HuH-7.5 (cell line): ENCODE data around the gene CTRL.

Experiments
- DNase-seq: peaks from one replicate; pipeline ENCODE4 v3.0.0; 2011; ENCODE audit warnings: low spot score

Gene CTRL

GRCh38 chr16:67963292-67963661, 31.6 kb upstream of the CTRL start:
- no peak for DNase-seq

DNA sequence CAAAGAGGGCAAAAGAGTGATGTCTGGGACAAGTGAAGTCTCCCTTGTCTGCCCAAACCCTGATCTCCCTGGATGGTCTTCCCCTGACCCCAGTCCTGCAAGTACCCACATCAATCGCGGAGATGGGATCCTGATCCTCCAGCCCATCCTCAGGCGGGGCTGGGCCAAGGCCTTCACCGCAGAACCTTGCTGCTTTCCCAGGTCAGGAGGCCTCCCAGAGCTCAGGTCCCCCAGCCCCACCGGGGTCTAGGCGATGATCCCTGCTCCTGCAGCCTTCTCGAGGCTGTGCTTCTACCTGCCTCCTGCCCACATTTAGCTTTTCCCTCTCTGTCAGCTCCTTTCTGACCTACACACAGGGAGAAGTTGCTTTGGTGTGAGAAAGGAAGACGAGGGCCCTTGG, 30.5 kb upstream of the CTRL start:
- DNase-seq, result no peak

DNA sequence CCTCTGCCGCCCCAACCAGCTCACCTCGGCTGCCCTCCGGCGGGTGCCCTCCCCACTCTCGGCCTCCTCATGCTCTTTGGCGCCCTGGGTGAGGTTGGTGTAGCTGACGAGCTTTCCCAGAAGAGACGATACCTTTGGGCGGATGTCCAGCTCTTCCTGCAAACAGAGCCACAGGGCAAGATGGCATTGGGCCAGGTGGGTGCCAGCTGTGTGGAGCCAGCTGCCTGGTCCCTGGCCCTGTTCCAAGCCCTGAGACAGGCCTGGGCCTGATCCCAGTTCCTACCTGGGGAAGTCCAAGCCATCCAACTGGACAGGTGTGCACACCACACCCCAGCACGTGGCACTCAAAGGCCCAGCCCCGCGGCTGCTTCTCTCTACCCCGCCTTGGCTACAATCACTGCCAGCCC, 29.9 kb upstream of the CTRL start:
- DNase-seq, result no peak

GRCh38 chr16:67959536-67960329, 28.1 kb upstream of the CTRL start:
- DNase-seq, result no peak

- no peak for DNase-seq
Observed at GRCh38 chr16:67957622-67958021, 26.0 kb upstream of the CTRL start.

- no peak for DNase-seq
Observed at GRCh38 chr16:67954421-67955196, 22.9 kb upstream of the CTRL start.

- no peak for DNase-seq
Observed at GRCh38 chr16:67953641-67954375, 22.1 kb upstream of the CTRL start.

GRCh38 chr16:67951485-67951884, 19.8 kb upstream of the CTRL start:
- DNase-seq, result no peak

GRCh38 chr16:67950335-67950843, 18.7 kb upstream of the CTRL start:
- DNase-seq, result no peak

GRCh38 chr16:67949645-67950044, 18.0 kb upstream of the CTRL start:
- no peak for DNase-seq

GRCh38 chr16:67948015-67948414, 16.4 kb upstream of the CTRL start:
- no peak for DNase-seq

DNA sequence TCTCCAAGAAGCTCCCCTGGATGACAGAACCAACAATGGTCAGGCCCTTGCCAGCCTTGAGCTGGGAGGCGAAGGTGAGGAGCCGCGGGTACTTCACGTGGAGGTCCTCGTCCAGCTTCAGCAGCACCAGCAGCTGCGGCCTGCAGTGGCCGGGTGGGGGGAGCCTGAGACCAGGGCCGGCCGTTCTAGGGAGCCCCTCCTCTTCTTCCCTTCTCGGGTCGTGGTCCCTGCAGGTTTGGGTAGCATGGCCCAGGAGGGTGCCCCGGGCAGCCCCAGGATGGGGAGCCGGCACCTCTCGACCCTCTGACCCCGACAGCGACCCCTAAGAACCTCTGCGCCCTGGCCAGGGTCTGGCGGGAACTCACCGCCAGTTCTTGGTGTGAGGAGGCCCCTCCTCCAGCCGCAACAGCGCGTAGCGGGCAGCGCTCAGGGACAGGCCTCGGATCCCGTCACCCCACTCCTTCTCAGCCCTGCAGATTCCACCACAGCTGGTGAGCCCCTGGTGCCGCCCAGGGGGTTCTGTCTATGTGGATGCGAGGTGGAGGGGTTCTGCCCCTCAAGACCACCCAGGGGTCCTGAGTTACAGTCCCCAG, 15.4 kb upstream of the CTRL start:
- no peak for DNase-seq

DNA sequence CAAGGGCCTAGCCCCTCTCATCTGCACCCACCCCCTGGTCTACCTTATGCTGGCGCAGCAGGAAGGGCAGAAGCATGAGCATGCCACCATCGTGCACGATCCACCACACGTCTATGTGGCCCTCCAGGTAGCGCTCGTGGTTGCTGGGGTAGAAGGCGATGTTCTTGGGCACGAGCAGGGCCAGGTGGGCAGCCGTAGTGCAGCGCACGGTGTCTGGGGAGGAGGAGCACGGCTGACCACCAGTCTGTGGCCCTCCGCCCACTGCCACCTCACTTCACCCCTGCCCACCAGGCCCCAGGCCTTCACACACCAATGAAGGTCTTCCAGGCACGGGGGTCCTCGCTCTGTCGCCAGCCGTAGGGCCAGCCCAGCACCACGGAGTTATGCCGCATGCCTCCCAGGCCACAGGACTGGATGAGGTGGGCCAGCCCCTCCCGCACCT, 14.5 kb upstream of the CTRL start:
- DNase-seq, result no peak

- DNase-seq, result no peak
Observed at GRCh38 chr16:67945392-67945933, 13.8 kb upstream of the CTRL start.

DNA sequence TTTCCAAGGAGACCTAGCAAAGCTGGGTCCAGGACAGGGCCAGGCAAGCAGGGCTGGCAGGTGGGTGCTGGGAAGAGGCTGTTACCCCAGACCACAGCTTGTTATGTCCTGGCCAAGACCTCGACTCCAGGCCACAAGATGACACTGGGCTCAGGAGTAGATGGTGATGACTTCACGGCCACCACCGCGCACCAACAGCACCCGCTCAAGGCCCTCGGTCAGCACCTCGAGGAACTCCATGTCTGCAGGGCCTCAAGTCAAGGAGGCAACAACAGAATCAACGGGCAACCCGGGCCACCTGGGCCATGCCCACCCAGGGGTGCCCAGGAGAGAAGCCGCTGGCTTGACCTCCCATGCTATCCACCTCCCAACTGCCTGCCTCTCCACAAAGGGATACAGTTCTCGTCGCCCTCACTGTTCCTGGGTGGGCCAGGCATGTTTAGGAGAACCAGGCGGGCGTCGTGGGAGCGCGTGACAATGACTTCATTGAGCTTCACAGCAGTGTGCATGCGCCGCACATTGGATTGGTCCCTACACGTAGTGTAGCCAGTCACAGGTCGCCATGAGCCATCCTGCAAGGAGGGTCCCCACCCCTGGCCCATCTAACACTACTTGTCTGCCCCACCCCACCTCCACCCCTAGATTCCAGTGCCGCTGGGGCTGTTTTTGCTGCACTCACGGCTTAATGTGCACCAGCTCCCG, 13.2 kb upstream of the CTRL start:
- no peak for DNase-seq

GRCh38 chr16:67943619-67944504, 12.2 kb upstream of the CTRL start, which contains the start of gene LCAT:
Gene LCAT (minus strand): TSS chr16:67944120. CDS start chr16:67944101, 19 bp downstream.
- DNase-seq, result no peak

DNA sequence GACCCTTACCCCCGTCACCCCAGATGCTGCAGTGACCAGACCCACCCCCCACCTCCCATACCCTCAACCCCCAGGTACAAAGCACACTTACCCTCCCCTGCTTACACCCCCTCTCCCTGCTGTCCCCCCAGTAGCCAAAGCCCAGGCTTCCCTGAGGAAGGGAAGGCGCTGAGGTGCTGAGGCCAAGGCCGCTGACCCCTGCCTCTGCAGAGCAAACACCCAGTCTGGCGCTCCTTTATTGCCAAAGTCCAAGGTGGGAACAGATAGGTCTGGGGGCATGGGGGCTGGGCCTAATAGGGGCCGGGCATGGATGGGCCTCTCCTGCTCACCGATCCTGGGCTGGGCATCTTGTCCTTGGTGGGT, 11.6 kb upstream of the CTRL start:
- peak; percentile 70 for DNase-seq

DNA sequence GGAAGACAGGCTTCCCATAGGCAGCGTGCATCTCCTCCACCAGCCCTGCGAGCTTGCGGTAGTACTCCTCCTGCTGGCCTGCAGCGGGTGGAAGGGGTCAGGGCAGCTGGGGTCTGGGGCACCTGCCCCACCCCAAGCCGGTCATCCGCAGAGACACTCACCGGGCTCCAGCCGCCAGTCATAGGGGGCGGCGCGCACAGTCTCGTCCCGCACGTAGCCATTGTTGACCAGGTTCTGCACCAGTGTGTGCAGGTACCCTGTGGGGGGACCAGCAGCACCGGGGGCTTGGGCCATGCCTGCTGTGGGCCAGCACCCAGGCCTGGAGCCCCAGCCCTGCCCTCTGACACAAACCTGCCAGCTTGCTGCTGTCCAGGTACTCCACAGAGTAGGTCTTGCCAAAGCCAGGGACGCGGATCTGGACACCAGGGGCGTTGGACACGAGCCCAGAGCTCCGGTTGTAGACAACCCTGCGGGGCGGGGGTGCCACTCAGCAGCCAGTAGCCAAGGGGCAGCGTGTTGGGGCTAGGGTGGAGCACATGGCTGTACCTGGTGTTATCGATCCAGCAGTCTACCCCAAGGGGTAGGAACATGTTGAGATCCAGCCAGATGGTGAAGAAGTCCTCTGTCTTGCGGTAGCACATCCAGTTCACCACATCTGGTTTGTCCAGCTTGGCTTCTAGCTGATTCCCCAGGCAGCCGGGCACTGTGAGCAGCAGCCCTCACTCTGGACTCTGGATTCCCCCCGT, 11.0 kb upstream of the CTRL start:
- DNase-seq, result no peak

- DNase-seq, result peak; percentile 84
Observed at GRCh38 chr16:67942200-67942509, 10.5 kb upstream of the CTRL start.
